H1 (cell line): Measurements from ENCODE around the gene PDGFB. TPM values are rescaled to one million over a fixed set of nuclear protein-coding genes. Genes with fewer than 3 reads are reported as not detected.

Source experiments
- CTCF ChIA-PET: fragments of 300-600 bp; sonication (Branson Sonifier 250); formaldehyde crosslinking; loops from one replicate; lab custom pipeline; 2021; ENCODE audit not compliant: partially characterized antibody; lab: Charles Lee
- POLR2A ChIA-PET: fragments of 300-600 bp; sonication (Branson Sonifier 250); formaldehyde crosslinking; loops from one replicate; lab custom pipeline; 2021; ENCODE audit warnings: inconsistent platforms; ENCODE audit not compliant: partially characterized antibody; lab: Charles Lee
- DNase-seq, 2 experiments: peaks; one replicate each; pipeline versions ENCODE4 v3.0.0 to v3.0.0-alpha.2; 2010 to 2022; ENCODE audit warnings: low spot score in 2 of 2, low read depth in 1 of 2, mixed read lengths in 1 of 2
- FAIRE-seq: peaks from 2 replicates; lab custom pipeline; 2011; peaks lifted over from hg19 to GRCh38; lab: Jason Lieb, UNC
- H2AFZ ChIP-seq: 2 replicates; pipeline ENCODE4 v1.8.1; 2012; ENCODE audit warnings: low read length, inconsistent platforms
- H2AK5ac ChIP-seq: 2 replicates; pipeline ENCODE4 v1.6.1; 2013; ENCODE audit warnings: low read depth, low read length
- H2BK120ac ChIP-seq: replicated peaks from 2 replicates; pipeline ENCODE3; 2013; ENCODE audit warnings: low read depth, low read length, inconsistent platforms
- H2BK12ac ChIP-seq: 2 replicates; pipeline ENCODE4 v1.6.1; 2013; ENCODE audit warnings: low read depth, low read length
- H2BK15ac ChIP-seq: 2 replicates; pipeline ENCODE4 v1.6.1; 2013; ENCODE audit warnings: low read length
- H2BK20ac ChIP-seq: 2 replicates; pipeline ENCODE4 v1.6.1; 2013; ENCODE audit warnings: low read length
- H2BK5ac ChIP-seq: 2 replicates; pipeline ENCODE4 v1.6.1; 2013; ENCODE audit warnings: low read depth, low read length
- H3K14ac ChIP-seq: 2 replicates; pipeline ENCODE4 v1.6.1; 2013; ENCODE audit warnings: inconsistent platforms; ENCODE audit not compliant: insufficient read length
- H3K18ac ChIP-seq: 2 replicates; pipeline ENCODE4 v1.6.1; 2013; ENCODE audit warnings: low read length; ENCODE audit errors: extremely low read depth
- H3K23ac ChIP-seq: 2 replicates; pipeline ENCODE4 v1.6.1; 2013; ENCODE audit warnings: inconsistent platforms; ENCODE audit not compliant: insufficient read length
- H3K23me2 ChIP-seq: 2 replicates; pipeline ENCODE4 v1.6.1; 2013; ENCODE audit warnings: low read depth, low read length
- H3K27ac ChIP-seq: 2 replicates; pipeline ENCODE4 v1.6.1; 2011; ENCODE audit warnings: low read depth, low read length, inconsistent platforms
- H3K27me3 ChIP-seq, 4 experiments: replicated peaks in 1 of 4; 1 replicate in 1 of 4; 2 replicates in 3 of 4; pipeline versions ENCODE4 v1.6.1 to v1.8.1; 2011 to 2013; ENCODE audit warnings: low read length in 3 of 4, mild to moderate bottlenecking in 3 of 4, inconsistent platforms in 2 of 4, mixed read lengths in 2 of 4, moderate library complexity in 1 of 4; ENCODE audit not compliant: control insufficient read depth in 3 of 4, insufficient read depth in 3 of 4; ENCODE audit errors: extremely low read depth in 1 of 4
- H3K36me3 ChIP-seq, 4 experiments: 2 replicates each; pipeline versions ENCODE4 v1.6.1 to v1.8.1; 2011 to 2013; ENCODE audit warnings: mild to moderate bottlenecking in 4 of 4, low read length in 3 of 4, moderate library complexity in 2 of 4, control low read depth in 1 of 4, inconsistent platforms in 1 of 4; ENCODE audit not compliant: insufficient read depth in 4 of 4, control insufficient read depth in 2 of 4
- H3K4ac ChIP-seq: replicated peaks from 2 replicates; pipeline ENCODE3; 2013; ENCODE audit warnings: low read length, low read depth, mixed read lengths, inconsistent platforms; ENCODE audit not compliant: insufficient read length
- H3K4me1 ChIP-seq, 4 experiments: replicated peaks in 1 of 4; 1 replicate in 1 of 4; 2 replicates in 3 of 4; pipeline versions ENCODE4 v1.6.1 to v1.8.1; 2011 to 2013; ENCODE audit warnings: low read length in 3 of 4, inconsistent platforms in 2 of 4, mixed read lengths in 1 of 4; ENCODE audit not compliant: insufficient read depth in 4 of 4, control insufficient read depth in 3 of 4
- H3K4me2 ChIP-seq, 2 experiments: 2 replicates each; pipeline versions ENCODE4 v1.6.1 to v1.8.1; 2011 to 2013; ENCODE audit warnings: low read depth in 2 of 2, low read length in 2 of 2, control low read depth in 1 of 2, inconsistent platforms in 1 of 2, mild to moderate bottlenecking in 1 of 2; ENCODE audit not compliant: insufficient read depth in 1 of 2
- H3K4me3 ChIP-seq, 4 experiments: fragments of 200-600, 300-600 bp in 1 of 4; sonication (generic), shearing (Covaris generic), sonication (Bioruptor Twin) in 1 of 4; 2 replicates each; pipeline versions ENCODE4 v1.5.1 to v1.8.1; 2011 to 2016; ENCODE audit warnings: low read length in 4 of 4, low read depth in 3 of 4, control low read depth in 2 of 4, inconsistent platforms in 2 of 4, mild to moderate bottlenecking in 2 of 4, mixed read lengths in 1 of 4, moderate library complexity in 1 of 4; ENCODE audit not compliant: insufficient read depth in 2 of 4; ENCODE audit errors: extremely low read depth in 1 of 4
- H3K56ac ChIP-seq: replicated peaks from 2 replicates; pipeline ENCODE3; 2013; ENCODE audit warnings: low read depth, mild to moderate bottlenecking, mixed read lengths, low read length, inconsistent platforms; ENCODE audit not compliant: insufficient read length
- H3K79me1 ChIP-seq: 2 replicates; pipeline ENCODE4 v1.6.1; 2013; ENCODE audit warnings: low read depth, low read length, control low read depth
- H3K79me2 ChIP-seq, 2 experiments: 2 replicates each; pipeline versions ENCODE4 v1.6.1 to v1.8.1; 2012 to 2013; ENCODE audit warnings: low read length in 2 of 2, mild to moderate bottlenecking in 2 of 2, inconsistent platforms in 1 of 2; ENCODE audit not compliant: insufficient read depth in 2 of 2, control insufficient read depth in 1 of 2
- H3K9ac ChIP-seq, 4 experiments: replicated peaks in 1 of 4; 1 replicate in 1 of 4; 2 replicates in 3 of 4; pipeline versions ENCODE4 v1.6.1 to v1.8.1; 2011 to 2013; ENCODE audit warnings: low read depth in 3 of 4, low read length in 3 of 4, control low read depth in 2 of 4, mild to moderate bottlenecking in 2 of 4, moderate library complexity in 2 of 4, inconsistent platforms in 1 of 4; ENCODE audit errors: extremely low read depth in 1 of 4
- H3K9me3 ChIP-seq, 2 experiments: 2 replicates each; pipeline versions ENCODE4 v1.6.1 to v1.8.1; 2012 to 2013; ENCODE audit warnings: mild to moderate bottlenecking in 2 of 2, moderate library complexity in 2 of 2, control low read depth in 1 of 2, inconsistent platforms in 1 of 2, low read depth in 1 of 2, low read length in 1 of 2, mixed read lengths in 1 of 2; ENCODE audit not compliant: insufficient read depth in 2 of 2
- H4K20me1 ChIP-seq, 2 experiments: replicated peaks in 1 of 2; 2 replicates each; pipeline versions ENCODE3 to v1.8.1; 2011 to 2013; ENCODE audit warnings: inconsistent platforms in 2 of 2, low read length in 2 of 2, mild to moderate bottlenecking in 1 of 2; ENCODE audit not compliant: insufficient read depth in 2 of 2, control insufficient read depth in 1 of 2
- H4K5ac ChIP-seq: 2 replicates; pipeline ENCODE4 v1.6.1; 2013; ENCODE audit warnings: low read length, low read depth, mixed read lengths, inconsistent platforms; ENCODE audit not compliant: insufficient read length
- H4K8ac ChIP-seq: 2 replicates; pipeline ENCODE4 v1.8.0; 2013; ENCODE audit warnings: mild to moderate bottlenecking, moderate library complexity, low read length, inconsistent platforms; ENCODE audit not compliant: insufficient read depth; ENCODE audit errors: extremely low read depth
- H4K91ac ChIP-seq: replicated peaks from 2 replicates; pipeline ENCODE3; 2013; ENCODE audit warnings: low read length, mixed read lengths, inconsistent platforms; ENCODE audit not compliant: insufficient read length
- SP2 ChIP-seq: IDR thresholded peaks from 2 replicates; pipeline ENCODE4 v1.6.1; 2012; ENCODE audit warnings: mild to moderate bottlenecking, low read length, inconsistent platforms
- WGBS, 2 experiments: shearing (Covaris generic) in 1 of 2; methylation state at CpG; one replicate each; pipeline versions ENCODE4 v1.1.6 to v1.1.7; 2013 to 2015; ENCODE audit warnings: low lambda C conversion rate in 2 of 2, mixed read lengths in 2 of 2, inconsistent platforms in 1 of 2, low coverage in 1 of 2, missing lambda C conversion rate in 1 of 2; ENCODE audit not compliant: insufficient replicate concordance in 2 of 2, insufficient coverage in 1 of 2, insufficient read length in 1 of 2; ENCODE audit errors: extremely low coverage in 1 of 2, missing lambda C conversion rate in 1 of 2; 5-methylcytosine and 5-hydroxymethylcytosine counted together
- polyA plus RNA-seq, 7 experiments: library from polyadenylated mRNA; depleted of rRNA in 3 of 7; stranded (reverse) in 5 of 7; unstranded in 2 of 7; fragments of >200 nt in 5 of 7; fragments of 200-250 nt in 2 of 7; gene quantifications; 1 replicate in 5 of 7; 2 replicates in 1 of 7; 4 replicates in 1 of 7; pipeline versions ENCODE4 v1.2.1 to v1.2.3, GENCODE V29; 2011 to 2013; ENCODE audit warnings: missing spikeins in 2 of 7, mixed read lengths in 2 of 7
- total RNA-seq: library from RNA; stranded (reverse); fragmentation: NEBNext Ultra II Directional; extraction: Animal tissue kit (Norgen Biotek cat#: 25700); gene quantifications from 2 replicates; pipeline ENCODE4 v1.2.1, GENCODE V29; 2021

Gene PDGFB
- total and polyA plus RNA-seq, 2 of the 8 experiments (the other 6 are each of a cell fraction or from before 2014, with no cell fraction given), result 3.9 to 8.5 TPM

DNA sequence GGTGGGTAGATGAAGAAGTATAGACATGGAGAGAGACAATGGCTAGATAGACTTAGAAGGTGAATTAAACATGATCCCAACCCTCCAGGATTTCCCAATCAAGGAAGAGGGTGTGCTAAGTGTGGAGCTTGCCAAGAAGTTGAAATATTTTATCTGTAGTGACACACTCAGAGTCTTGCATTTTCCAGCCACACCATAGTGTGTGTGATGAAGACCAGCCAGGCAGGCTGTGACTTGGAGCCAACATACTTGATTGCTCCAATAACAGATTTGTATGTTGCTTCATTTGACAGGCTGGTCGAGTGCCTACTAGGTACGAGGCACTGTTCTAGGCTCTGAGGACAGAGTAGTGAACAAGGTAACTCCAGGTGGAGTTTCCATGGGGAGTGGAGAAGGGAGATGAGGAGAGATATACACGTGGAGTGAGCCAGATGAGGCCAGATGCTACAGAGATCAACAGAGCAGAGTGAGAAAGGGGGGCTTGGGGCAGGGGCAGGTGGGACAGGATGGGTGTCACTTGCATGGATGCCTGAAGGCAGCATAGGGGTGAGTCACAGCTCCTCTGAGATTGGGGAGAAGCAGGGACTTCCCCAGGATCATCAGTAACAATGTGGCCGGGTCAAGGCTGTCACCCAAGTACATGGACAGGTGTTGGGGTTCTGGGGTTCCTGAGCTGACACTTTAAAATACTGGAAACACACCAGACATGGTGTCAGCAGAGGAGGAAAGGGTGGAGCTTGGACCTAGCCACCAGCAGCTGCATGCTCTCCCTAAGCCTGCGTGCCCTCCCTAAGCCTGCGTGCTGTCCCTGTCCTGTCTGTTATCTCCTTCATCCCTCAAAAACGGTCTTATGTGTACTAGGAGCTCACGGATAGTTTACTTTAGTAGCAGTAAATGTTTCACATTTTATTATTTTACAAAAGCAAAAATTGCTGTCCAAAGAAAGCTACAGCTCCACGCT lies 23.6 kb downstream of the PDGFB start:
- no peak for TF ChIP-seq SP2
- 81% methylated on average over 9 of the region's 9 CpGs; no CpG with 5 or more reads in 1 of the 2 experiments for WGBS, 2 experiments
- Histone ChIP-seq H3K18ac (peak overlapping the region; percentile 19; the same call in 1 of the 2 replicates), H3K4me2 (no peak overlapping the region), H3K36me3 (no peaks in the 10 kb centered on the region), H3K4me1 (peaks cover 0 to 4% (median 1%) of the 10 kb centered on the region in 4 experiments; a peak in 4 of 7 replicates), H3K27me3 (no peaks in the 10 kb centered on the region), H4K20me1 (no peaks in the 10 kb centered on the region), H2BK20ac (no peak overlapping the region), H3K4me3 (no peak overlapping the region), H4K8ac (no peak overlapping the region), H3K56ac (no peak overlapping the region), H3K9ac (no peak overlapping the region), H3K14ac (no peak overlapping the region), H3K23ac (no peak overlapping the region), H4K5ac (no peak overlapping the region), H2BK5ac (0 out of 2 replicates have a peak overlapping the region, but pooled peaks have one; percentile 35), H2AK5ac (peak overlapping the region; percentile 86; the same call in 1 of the 2 replicates), H3K79me2 (no peaks in the 10 kb centered on the region), H3K79me1 (no peaks in the 10 kb centered on the region), H2BK15ac (no peak overlapping the region), H3K4ac (no peak overlapping the region), H2BK12ac (peak overlapping the region; percentile 68; the same call in 1 of the 2 replicates), H2BK120ac (no peak overlapping the region), H3K27ac (no peak overlapping the region), H2AFZ (no peak overlapping the region), H4K91ac (no peak overlapping the region), H3K9me3 (no peaks in the 10 kb centered on the region), H3K23me2 (peaks cover 8% of the 10 kb centered on the region; the same call in 1 of the 2 replicates)
- POLR2A ChIA-PET, result interaction anchor here (0.8 to 2.7 kb wide), 8 partner anchors 7 to 94 kb away, joined by 3 to 12 read pairs (median 5); no protein-coding TSS in a partner anchor
- DNase-seq, result no peak
- no peak for FAIRE-seq
- CTCF ChIA-PET, result interaction anchor here (0.5 to 2.5 kb wide), 10 partner anchors 8 to 1542 kb away, joined by 3 to 8 read pairs (median 4); no protein-coding TSS in a partner anchor
